H1 (cell line): Measurements from ENCODE around the gene SPRR2B. TPM values are rescaled to one million over a fixed set of nuclear protein-coding genes. Genes with fewer than 3 reads are reported as not detected.

Experiments used
- ASH2L ChIP-seq: fragments of 200-600, 300-600 bp; sonication (generic); IDR thresholded peaks from one replicate; pipeline ENCODE4 v1.7.1; 2017; ENCODE audit warnings: low read length
- CEBPB ChIP-seq: IDR thresholded peaks from 2 replicates; pipeline ENCODE4 v1.6.1; 2012; ENCODE audit warnings: low read depth, low read length
- CREB1 ChIP-seq: IDR thresholded peaks from 2 replicates; pipeline ENCODE4 v1.6.1; 2012; ENCODE audit warnings: inconsistent platforms
- KDM4A ChIP-seq: IDR thresholded peaks from one replicate; pipeline ENCODE4 v1.7.1; 2012; ENCODE audit warnings: low read depth, mild to moderate bottlenecking, moderate library complexity, low read length, inconsistent platforms; ENCODE audit not compliant: severe bottlenecking
- POLR2A ChIP-seq, 2 experiments: IDR thresholded peaks; 1 replicate in 1 of 2; 2 replicates in 1 of 2; pipeline ENCODE4 v1.6.1; 2011; ENCODE audit warnings: low read depth in 2 of 2, low read length in 2 of 2, mild to moderate bottlenecking in 2 of 2; ENCODE audit errors: control extremely low read depth in 1 of 2
- RBBP5 ChIP-seq: IDR thresholded peaks from 2 replicates; pipeline ENCODE4 v1.7.1; 2012; ENCODE audit warnings: low read depth, mild to moderate bottlenecking, inconsistent platforms, low read length, moderate library complexity, borderline replicate concordance
- SAP30 ChIP-seq: fragments of 300-600 bp; sonication (generic); IDR thresholded peaks from 2 replicates; pipeline ENCODE4 v1.7.1; 2012; ENCODE audit warnings: low read length, moderate library complexity, mild to moderate bottlenecking, inconsistent platforms; ENCODE audit not compliant: insufficient read depth, insufficient replicate concordance
- polyA plus RNA-seq, 7 experiments: library from polyadenylated mRNA; depleted of rRNA in 3 of 7; stranded (reverse) in 5 of 7; unstranded in 2 of 7; fragments of >200 nt in 5 of 7; fragments of 200-250 nt in 2 of 7; gene quantifications; 1 replicate in 5 of 7; 2 replicates in 1 of 7; 4 replicates in 1 of 7; pipeline versions ENCODE4 v1.2.1 to v1.2.3, GENCODE V29; 2011 to 2013; ENCODE audit warnings: missing spikeins in 2 of 7, mixed read lengths in 2 of 7
- total RNA-seq: library from RNA; stranded (reverse); fragmentation: NEBNext Ultra II Directional; extraction: Animal tissue kit (Norgen Biotek cat#: 25700); gene quantifications from 2 replicates; pipeline ENCODE4 v1.2.1, GENCODE V29; 2021
- TF ChIP-seq, protein P1 (sequence below): fragments of 300-600 bp; sonication (generic); IDR thresholded peaks from 2 replicates; pipeline ENCODE4 v1.7.1; 2012; ENCODE audit warnings: low read length, moderate library complexity, mild to moderate bottlenecking, inconsistent platforms; ENCODE audit not compliant: insufficient replicate concordance

SPRR2B gene
- total and polyA plus RNA-seq, 2 of the 8 experiments (the other 6 are each of a cell fraction or from before 2014, with no cell fraction given), result not detected

DNA sequence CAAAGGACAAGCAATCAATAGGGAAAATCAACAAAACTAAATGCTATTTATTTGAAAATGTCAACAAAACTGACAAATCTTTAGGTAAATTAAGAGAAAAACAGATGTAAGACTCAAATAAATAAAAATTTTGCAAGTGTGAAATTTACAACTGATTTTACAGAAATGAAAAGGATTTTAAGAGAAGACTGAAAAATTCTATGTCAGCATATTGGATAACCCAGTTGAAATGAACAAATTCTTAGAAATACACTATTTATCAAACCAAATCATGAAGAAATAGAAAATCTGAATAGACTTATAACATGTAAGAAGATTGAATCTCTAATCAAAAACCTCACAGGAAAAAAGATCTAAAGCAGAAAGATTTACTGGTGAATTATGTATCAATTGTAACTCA is 49.5 kb upstream of the SPRR2B start (continued):
- TF ChIP-seq, protein P1, sequence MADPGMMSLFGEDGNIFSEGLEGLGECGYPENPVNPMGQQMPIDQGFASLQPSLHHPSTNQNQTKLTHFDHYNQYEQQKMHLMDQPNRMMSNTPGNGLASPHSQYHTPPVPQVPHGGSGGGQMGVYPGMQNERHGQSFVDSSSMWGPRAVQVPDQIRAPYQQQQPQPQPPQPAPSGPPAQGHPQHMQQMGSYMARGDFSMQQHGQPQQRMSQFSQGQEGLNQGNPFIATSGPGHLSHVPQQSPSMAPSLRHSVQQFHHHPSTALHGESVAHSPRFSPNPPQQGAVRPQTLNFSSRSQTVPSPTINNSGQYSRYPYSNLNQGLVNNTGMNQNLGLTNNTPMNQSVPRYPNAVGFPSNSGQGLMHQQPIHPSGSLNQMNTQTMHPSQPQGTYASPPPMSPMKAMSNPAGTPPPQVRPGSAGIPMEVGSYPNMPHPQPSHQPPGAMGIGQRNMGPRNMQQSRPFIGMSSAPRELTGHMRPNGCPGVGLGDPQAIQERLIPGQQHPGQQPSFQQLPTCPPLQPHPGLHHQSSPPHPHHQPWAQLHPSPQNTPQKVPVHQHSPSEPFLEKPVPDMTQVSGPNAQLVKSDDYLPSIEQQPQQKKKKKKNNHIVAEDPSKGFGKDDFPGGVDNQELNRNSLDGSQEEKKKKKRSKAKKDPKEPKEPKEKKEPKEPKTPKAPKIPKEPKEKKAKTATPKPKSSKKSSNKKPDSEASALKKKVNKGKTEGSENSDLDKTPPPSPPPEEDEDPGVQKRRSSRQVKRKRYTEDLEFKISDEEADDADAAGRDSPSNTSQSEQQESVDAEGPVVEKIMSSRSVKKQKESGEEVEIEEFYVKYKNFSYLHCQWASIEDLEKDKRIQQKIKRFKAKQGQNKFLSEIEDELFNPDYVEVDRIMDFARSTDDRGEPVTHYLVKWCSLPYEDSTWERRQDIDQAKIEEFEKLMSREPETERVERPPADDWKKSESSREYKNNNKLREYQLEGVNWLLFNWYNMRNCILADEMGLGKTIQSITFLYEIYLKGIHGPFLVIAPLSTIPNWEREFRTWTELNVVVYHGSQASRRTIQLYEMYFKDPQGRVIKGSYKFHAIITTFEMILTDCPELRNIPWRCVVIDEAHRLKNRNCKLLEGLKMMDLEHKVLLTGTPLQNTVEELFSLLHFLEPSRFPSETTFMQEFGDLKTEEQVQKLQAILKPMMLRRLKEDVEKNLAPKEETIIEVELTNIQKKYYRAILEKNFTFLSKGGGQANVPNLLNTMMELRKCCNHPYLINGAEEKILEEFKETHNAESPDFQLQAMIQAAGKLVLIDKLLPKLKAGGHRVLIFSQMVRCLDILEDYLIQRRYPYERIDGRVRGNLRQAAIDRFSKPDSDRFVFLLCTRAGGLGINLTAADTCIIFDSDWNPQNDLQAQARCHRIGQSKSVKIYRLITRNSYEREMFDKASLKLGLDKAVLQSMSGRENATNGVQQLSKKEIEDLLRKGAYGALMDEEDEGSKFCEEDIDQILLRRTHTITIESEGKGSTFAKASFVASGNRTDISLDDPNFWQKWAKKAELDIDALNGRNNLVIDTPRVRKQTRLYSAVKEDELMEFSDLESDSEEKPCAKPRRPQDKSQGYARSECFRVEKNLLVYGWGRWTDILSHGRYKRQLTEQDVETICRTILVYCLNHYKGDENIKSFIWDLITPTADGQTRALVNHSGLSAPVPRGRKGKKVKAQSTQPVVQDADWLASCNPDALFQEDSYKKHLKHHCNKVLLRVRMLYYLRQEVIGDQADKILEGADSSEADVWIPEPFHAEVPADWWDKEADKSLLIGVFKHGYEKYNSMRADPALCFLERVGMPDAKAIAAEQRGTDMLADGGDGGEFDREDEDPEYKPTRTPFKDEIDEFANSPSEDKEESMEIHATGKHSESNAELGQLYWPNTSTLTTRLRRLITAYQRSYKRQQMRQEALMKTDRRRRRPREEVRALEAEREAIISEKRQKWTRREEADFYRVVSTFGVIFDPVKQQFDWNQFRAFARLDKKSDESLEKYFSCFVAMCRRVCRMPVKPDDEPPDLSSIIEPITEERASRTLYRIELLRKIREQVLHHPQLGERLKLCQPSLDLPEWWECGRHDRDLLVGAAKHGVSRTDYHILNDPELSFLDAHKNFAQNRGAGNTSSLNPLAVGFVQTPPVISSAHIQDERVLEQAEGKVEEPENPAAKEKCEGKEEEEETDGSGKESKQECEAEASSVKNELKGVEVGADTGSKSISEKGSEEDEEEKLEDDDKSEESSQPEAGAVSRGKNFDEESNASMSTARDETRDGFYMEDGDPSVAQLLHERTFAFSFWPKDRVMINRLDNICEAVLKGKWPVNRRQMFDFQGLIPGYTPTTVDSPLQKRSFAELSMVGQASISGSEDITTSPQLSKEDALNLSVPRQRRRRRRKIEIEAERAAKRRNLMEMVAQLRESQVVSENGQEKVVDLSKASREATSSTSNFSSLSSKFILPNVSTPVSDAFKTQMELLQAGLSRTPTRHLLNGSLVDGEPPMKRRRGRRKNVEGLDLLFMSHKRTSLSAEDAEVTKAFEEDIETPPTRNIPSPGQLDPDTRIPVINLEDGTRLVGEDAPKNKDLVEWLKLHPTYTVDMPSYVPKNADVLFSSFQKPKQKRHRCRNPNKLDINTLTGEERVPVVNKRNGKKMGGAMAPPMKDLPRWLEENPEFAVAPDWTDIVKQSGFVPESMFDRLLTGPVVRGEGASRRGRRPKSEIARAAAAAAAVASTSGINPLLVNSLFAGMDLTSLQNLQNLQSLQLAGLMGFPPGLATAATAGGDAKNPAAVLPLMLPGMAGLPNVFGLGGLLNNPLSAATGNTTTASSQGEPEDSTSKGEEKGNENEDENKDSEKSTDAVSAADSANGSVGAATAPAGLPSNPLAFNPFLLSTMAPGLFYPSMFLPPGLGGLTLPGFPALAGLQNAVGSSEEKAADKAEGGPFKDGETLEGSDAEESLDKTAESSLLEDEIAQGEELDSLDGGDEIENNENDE, result no peak
- TF ChIP-seq RBBP5 (no peak), ASH2L (no peak), CEBPB (no peak), SAP30 (no peak), CREB1 (no peak), POLR2A (IDR thresholded peaks at IDR 0.05; ENCODE audit: control extremely low read depth in 1 of 2, low read depth in 2 of 2, low read length in 2 of 2) (no peak), KDM4A (no peak)
